Urinary bladder (tissue), 4 donors: Measurements from ENCODE around the gene FAM241B. TPM values are rescaled to one million over a fixed set of nuclear protein-coding genes. Genes with fewer than 3 reads are reported as not detected.

ENCODE experiments used
- DNase-seq: peaks from one replicate; pipeline ENCODE4 v3.0.0-alpha.2; 2015; ENCODE audit errors: extremely low spot score
- H3K27ac ChIP-seq: one replicate; pipeline ENCODE4 v1.5.1; 2013; ENCODE audit warnings: low read depth, mild to moderate bottlenecking, moderate library complexity
- H3K36me3 ChIP-seq: one replicate; pipeline ENCODE4 v1.6.1; 2013; ENCODE audit warnings: mild to moderate bottlenecking, moderate library complexity; ENCODE audit not compliant: insufficient read depth
- H3K4me1 ChIP-seq: one replicate; pipeline ENCODE4 v1.6.1; 2013; ENCODE audit warnings: mild to moderate bottlenecking, moderate library complexity; ENCODE audit not compliant: insufficient read depth
- H3K4me3 ChIP-seq: one replicate; pipeline ENCODE4 v1.5.1; 2013; ENCODE audit warnings: low read depth, low read length
- WGBS: extraction: QIAGEN DNeasy Blood & Tissue Kit; methylation state at CpG from one replicate; pipeline ENCODE4 v1.1.7; 2013; 5-methylcytosine and 5-hydroxymethylcytosine counted together
- polyA plus RNA-seq: library from polyadenylated mRNA; stranded (reverse); fragments of 200-250 nt; gene quantifications from one replicate; pipeline ENCODE4 v1.2.3, GENCODE V29; 2013
- total RNA-seq: library from RNA; depleted of rRNA; stranded (reverse); fragments of >200 nt; gene quantifications from one replicate; pipeline ENCODE4 v1.2.3, GENCODE V29; 2014
- donor health status: healthy with polysubstance abuse.
- donor health status: healthy.

Gene FAM241B
- total and polyA plus RNA-seq, 2 donors: 5.0 TPM; not detected in 1

GRCh38 chr10:69660296-69660695 is 30.2 kb downstream of the FAM241B start:
- WGBS: 71% methylated on average over 6 of the region's 6 CpGs
- H3K4me1 ChIP-seq: no peaks in the 10 kb centered on the region
- H3K36me3 ChIP-seq: no peaks in the 10 kb centered on the region
- no peak for DNase-seq
- H3K4me3 ChIP-seq: no peak overlapping the region
- H3K27ac ChIP-seq: no peak overlapping the region

- Histone ChIP-seq H3K4me1 (no peaks in the 10 kb centered on the region), H3K36me3 (no peaks in the 10 kb centered on the region), H3K27ac (no peak overlapping the region), H3K4me3 (no peak overlapping the region)
- WGBS: 74% methylated on average over 4 of the region's 4 CpGs
- DNase-seq: no peak
Measured at GRCh38 chr10:69661414-69662172, 31.5 kb downstream of the FAM241B start.

- Histone ChIP-seq H3K4me1 (no peaks in the 10 kb centered on the region), H3K36me3 (no peaks in the 10 kb centered on the region), H3K4me3 (no peak overlapping the region), H3K27ac (no peak overlapping the region)
- DNase-seq: no peak
- WGBS: 50% methylated on average over 11 of the region's 11 CpGs
Measured at GRCh38 chr10:69662173-69662877, 32.3 kb downstream of the FAM241B start.

- Histone ChIP-seq H3K4me3 (no peak overlapping the region), H3K4me1 (no peaks in the 10 kb centered on the region), H3K27ac (no peak overlapping the region), H3K36me3 (no peaks in the 10 kb centered on the region)
- no peak for DNase-seq
- 65% methylated on average over 7 of the region's 7 CpGs for WGBS
Measured at GRCh38 chr10:69662901-69663300, 32.9 kb downstream of the FAM241B start.

GRCh38 chr10:69663369-69663947 is 33.4 kb downstream of the FAM241B start:
- 77% methylated on average over 9 of the region's 9 CpGs for WGBS
- Histone ChIP-seq H3K4me1 (no peaks in the 10 kb centered on the region), H3K4me3 (no peak overlapping the region), H3K36me3 (no peaks in the 10 kb centered on the region), H3K27ac (no peak overlapping the region)
- no peak for DNase-seq

- Histone ChIP-seq H3K4me3 (no peak overlapping the region), H3K36me3 (no peaks in the 10 kb centered on the region), H3K4me1 (no peaks in the 10 kb centered on the region), H3K27ac (no peak overlapping the region)
- 86% methylated on average over 17 of the region's 17 CpGs for WGBS
- no peak for DNase-seq
Measured at GRCh38 chr10:69665474-69666320, 35.6 kb downstream of the FAM241B start.

GRCh38 chr10:69666756-69667155 is 36.7 kb downstream of the FAM241B start:
- no peaks in the 10 kb centered on the region for H3K36me3 ChIP-seq
- no peak overlapping the region for H3K4me3 ChIP-seq
- no peak for DNase-seq
- no peak overlapping the region for H3K27ac ChIP-seq
- no peaks in the 10 kb centered on the region for H3K4me1 ChIP-seq
- 91% methylated on average over 4 of the region's 4 CpGs for WGBS

DNA sequence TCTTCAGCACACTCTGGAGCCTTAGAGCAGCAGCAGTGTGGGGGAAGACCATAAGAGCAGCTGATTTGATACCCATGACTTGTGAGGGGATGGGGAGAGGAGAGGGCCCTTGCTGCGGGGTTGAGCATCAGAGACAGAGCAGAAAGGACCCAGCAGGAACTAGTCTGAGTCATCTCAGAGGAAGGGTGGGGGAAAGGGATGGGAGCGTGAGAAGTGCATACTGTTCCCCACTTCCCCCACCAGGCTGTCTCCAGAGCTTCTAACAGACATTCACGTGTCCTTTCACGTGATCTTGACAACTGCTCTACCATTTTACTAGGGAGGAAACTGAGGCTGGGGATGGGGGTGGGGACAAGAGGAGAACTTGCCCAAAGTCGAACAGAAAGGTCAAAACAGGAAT is 38.7 kb downstream of the FAM241B start:
- H3K36me3 ChIP-seq: no peaks in the 10 kb centered on the region
- 85% methylated on average over 5 of the region's 5 CpGs for WGBS
- no peak overlapping the region for H3K27ac ChIP-seq
- no peaks in the 10 kb centered on the region for H3K4me1 ChIP-seq
- DNase-seq: no peak
- H3K4me3 ChIP-seq: no peak overlapping the region

GRCh38 chr10:69669409-69669808 is 39.4 kb downstream of the FAM241B start:
- WGBS: 79% methylated on average over 4 of the region's 4 CpGs
- Histone ChIP-seq H3K36me3 (no peaks in the 10 kb centered on the region), H3K27ac (no peak overlapping the region)

DNA sequence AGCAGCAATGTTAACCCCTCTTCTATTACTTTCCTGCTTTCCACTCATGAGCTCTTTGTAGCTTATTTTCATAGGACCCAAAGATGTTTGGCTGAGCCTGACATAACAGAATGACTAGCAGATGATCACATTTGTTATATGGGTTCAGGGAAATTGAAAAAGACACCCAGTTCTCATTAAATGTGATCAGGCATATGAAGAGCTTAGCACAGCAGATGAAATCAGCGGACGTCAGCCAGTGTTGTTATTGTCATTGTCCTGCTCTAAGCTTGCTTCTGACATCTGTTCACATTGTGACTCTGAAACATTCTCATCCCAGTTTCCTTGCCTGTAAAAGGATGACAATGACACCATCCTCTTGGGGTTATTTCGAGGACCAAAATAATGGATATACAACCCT is 43.5 kb downstream of the FAM241B start:
- H3K4me1 ChIP-seq: no peaks in the 10 kb centered on the region
- H3K36me3 ChIP-seq: no peaks in the 10 kb centered on the region
- H3K4me3 ChIP-seq: no peak overlapping the region
- no peak overlapping the region for H3K27ac ChIP-seq
- DNase-seq: no peak
- WGBS: 85% methylated on average over 3 of the region's 3 CpGs

More at GRCh38 chr10:69669409-69669808, 39.4 kb downstream of the FAM241B start:
- DNase-seq: no peak
- H3K4me1 ChIP-seq: no peaks in the 10 kb centered on the region
- no peak overlapping the region for H3K4me3 ChIP-seq

GRCh38 chr10:69674786-69675185 is 44.7 kb downstream of the FAM241B start:
- no peak overlapping the region for H3K27ac ChIP-seq
- H3K4me1 ChIP-seq: no peaks in the 10 kb centered on the region
- no peak overlapping the region for H3K4me3 ChIP-seq
- H3K36me3 ChIP-seq: no peaks in the 10 kb centered on the region
- WGBS: 88% methylated on average over 2 of the region's 2 CpGs
- no peak for DNase-seq

- no peaks in the 10 kb centered on the region for H3K4me1 ChIP-seq
- H3K36me3 ChIP-seq: no peaks in the 10 kb centered on the region
- no peak for DNase-seq
- 82% methylated on average over 4 of the region's 4 CpGs for WGBS
- no peak overlapping the region for H3K27ac ChIP-seq
- H3K4me3 ChIP-seq: no peak overlapping the region
Measured at GRCh38 chr10:69676301-69676700, 46.3 kb downstream of the FAM241B start.

DNA sequence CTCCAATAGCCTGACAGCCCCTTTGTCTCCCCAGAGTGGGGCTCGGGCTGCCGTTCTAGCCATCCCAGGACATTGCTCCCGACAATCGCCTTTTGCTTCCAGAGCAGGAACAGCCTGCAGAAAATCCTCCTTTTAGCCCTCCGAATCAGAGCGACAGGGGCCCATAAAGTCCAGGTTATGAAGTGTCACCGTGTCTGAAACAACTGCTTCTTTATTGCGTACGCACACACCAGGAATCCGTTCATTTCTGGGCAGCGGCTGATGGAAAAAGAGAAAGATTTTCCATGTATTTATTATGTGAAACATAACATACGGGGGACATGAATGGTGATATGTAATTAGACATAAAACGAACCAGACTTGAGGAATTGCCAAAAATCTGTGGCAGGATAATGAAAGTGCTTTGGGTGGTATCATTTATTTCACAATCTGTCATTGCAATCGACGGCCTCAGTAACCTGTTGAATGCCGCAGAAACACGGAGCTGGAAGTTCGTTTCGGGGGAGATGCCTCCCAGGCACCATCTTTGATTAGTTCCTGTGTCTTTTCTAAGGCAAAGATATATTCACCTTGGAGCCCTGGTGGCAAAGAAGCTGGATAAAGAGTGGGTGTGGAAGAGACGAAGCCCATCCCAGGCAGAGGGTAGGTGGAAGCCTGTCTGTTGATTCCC is 48.1 kb downstream of the FAM241B start:
- H3K36me3 ChIP-seq: no peaks in the 10 kb centered on the region
- 59% methylated on average over 20 of the region's 20 CpGs for WGBS
- H3K27ac ChIP-seq: no peak overlapping the region
- H3K4me3 ChIP-seq: no peak overlapping the region
- no peak for DNase-seq
- H3K4me1 ChIP-seq: no peaks in the 10 kb centered on the region
